Measurements from ENCODE around the gene RALGAPA2. TPM values are rescaled to one million over a fixed set of nuclear protein-coding genes. Genes with fewer than 3 reads are reported as not detected.

RALGAPA2 gene
- total and polyA plus RNA-seq, 2 donors (not counting 3 experiments of a cell fraction or from before 2014, with no cell fraction given): 10.0 to 46.8 TPM

GRCh38 chr20:20683020-20683419 is 29.4 kb downstream of the RALGAPA2 start:
- Histone ChIP-seq H3K9me3 (replicated peaks; ENCODE audit: control insufficient read depth, insufficient read depth, low read length) (no peaks in the 10 kb centered on the region), H3K4me3 (replicated peaks in 1 of 3; ENCODE audit: insufficient read depth in 1 of 3, low read depth in 1 of 3, low read length in 3 of 3) (no peak overlapping the region), H3K79me2 (ENCODE audit: control insufficient read depth, insufficient read depth, low read length) (no peaks in the 10 kb centered on the region), H4K20me1 (replicated peaks; ENCODE audit: control insufficient read depth, extremely low read depth, insufficient read depth, low read length) (peaks cover 7% of the 10 kb centered on the region), H3K4me1 (ENCODE audit: control insufficient read depth, extremely low read depth, insufficient read depth, low read length) (no peaks in the 10 kb centered on the region), H3K36me3 (ENCODE audit: control insufficient read depth in 2 of 2, extremely low read depth in 1 of 2, insufficient read depth in 2 of 2, low read length in 2 of 2) (no peaks in the 10 kb centered on the region), H3K27ac (ENCODE audit: insufficient read depth, low read depth, low read length) (no peak overlapping the region), H3K4me2 (ENCODE audit: insufficient read depth, low read length) (no peak overlapping the region), H3K9me1 (replicated peaks; ENCODE audit: control insufficient read depth, extremely low read depth, insufficient read depth, low read length) (no peaks in the 10 kb centered on the region), H3K27me3 (ENCODE audit: control insufficient read depth in 2 of 2, insufficient read depth in 2 of 2, low read length in 2 of 2) (no peaks in the 10 kb centered on the region), H2AFZ (ENCODE audit: low read depth, low read length) (no peak overlapping the region), H3K9ac (replicated peaks; ENCODE audit: extremely low read depth, insufficient read depth, low read length) (no peak overlapping the region)
- dilution Hi-C loops (cut with MboI; ENCODE audit: extremely low pct_ligation_motif_present, low sequenced_read_pairs): no loop called here
- ChIA-PET CTCF (no interaction called here), POLR2A (no interaction called here)
- no peak for FAIRE-seq
- no TSS peak for BruUV-seq (replicated peaks)
- no peak for DNase-seq (ENCODE audit: low read depth, low spot score)
- intact Hi-C loops (cut with micrococcal nuclease): no loop called here
- no peak for TF ChIP-seq POLR2A (IDR thresholded peaks at IDR 0.05; ENCODE audit: low read depth, low read length)
- no peak for TF ChIP-seq JUN (IDR thresholded peaks at IDR 0.05; ENCODE audit: borderline replicate concordance, insufficient read depth, insufficient read length, low read depth)
- TF ChIP-seq EZH2 (IDR thresholded peaks at IDR 0.05; ENCODE audit: borderline replicate concordance, low read depth, low read length, severe bottlenecking): no peak
- TF ChIP-seq CTCF (IDR thresholded peaks at IDR 0.05; ENCODE audit: extremely low read depth in 1 of 2, insufficient read depth in 1 of 2, low read depth in 1 of 2, low read length in 2 of 2): no peak
- TF ChIP-seq MAX (IDR thresholded peaks at IDR 0.05; ENCODE audit: insufficient read depth, insufficient read length): no peak
- no peak for TF ChIP-seq GATA2 (IDR thresholded peaks at IDR 0.05; ENCODE audit: insufficient read depth, insufficient read length, low read depth, low read length)
- no peak for TF ChIP-seq MYC (IDR thresholded peaks at IDR 0.05; ENCODE audit: low read depth, low read length)
- TF ChIP-seq POLR2AphosphoS5 (IDR thresholded peaks at IDR 0.05; ENCODE audit: insufficient read depth, low read depth, low read length): no peak
- no peak for TF ChIP-seq FOS (IDR thresholded peaks at IDR 0.05; ENCODE audit: borderline replicate concordance, insufficient read depth, low read length)

Measured in endothelial cell of umbilical vein (primary cell).